Anterior cingulate cortex (tissue), 58 donors: ENCODE data around the gene VPS51.
A peak's percentile ranks its signal among the peaks of the same experiment; 100 is the strongest.

Source experiments
- DNase-seq, 58 donors: peaks; one replicate each; lab custom pipeline; 2025; lab: John Stamatoyannopoulos, UW

VPS51 gene

GRCh38 chr11:65071907-65072630 lies 23.9 kb upstream of the VPS51 start:
- DNase-seq = no peak

- DNase-seq = no peak
Observed at GRCh38 chr11:65072631-65072966, 23.4 kb upstream of the VPS51 start.

GRCh38 chr11:65077451-65077850 lies 18.6 kb upstream of the VPS51 start:
- no peak for DNase-seq

GRCh38 chr11:65078151-65078550 lies 17.9 kb upstream of the VPS51 start:
- no peak for DNase-seq

GRCh38 chr11:65078786-65079342 lies 17.1 kb upstream of the VPS51 start:
- DNase-seq = no peak

GRCh38 chr11:65083134-65083833 lies 12.7 kb upstream of the VPS51 start:
- DNase-seq = peak in 1 of 58 donors; percentile 8

- peak; percentile 71 to 97 (median 92) for DNase-seq
Observed at GRCh38 chr11:65083834-65084597, 12.0 kb upstream of the VPS51 start, which contains the start of the genes CDCA5 and ZFPL1. CDCA5 (minus strand) TSS chr11:65084040; CDS start chr11:65083978, 62 bp downstream. ZFPL1 (plus strand) TSS chr11:65084222; CDS start chr11:65084699, 477 bp downstream.

- DNase-seq = no peak
Observed at GRCh38 chr11:65084598-65085375, 11.2 kb upstream of the VPS51 start.

GRCh38 chr11:65085446-65085845 lies 10.6 kb upstream of the VPS51 start:
- DNase-seq = no peak

GRCh38 chr11:65086809-65087208 lies 9.2 kb upstream of the VPS51 start:
- DNase-seq = no peak

- no peak for DNase-seq
Observed at GRCh38 chr11:65087216-65087615, 8.8 kb upstream of the VPS51 start.

GRCh38 chr11:65087827-65088226 lies 8.2 kb upstream of the VPS51 start:
- DNase-seq = no peak

GRCh38 chr11:65089621-65090020 lies 6.4 kb upstream of the VPS51 start:
- no peak for DNase-seq

GRCh38 chr11:65090628-65091027 lies 5.4 kb upstream of the VPS51 start:
- peak in 26 of 58 donors; percentile 6 to 71 (median 30) for DNase-seq

- no peak for DNase-seq
Observed at GRCh38 chr11:65095427-65095826, 587 bp upstream of the VPS51 start.

- no peak for DNase-seq
Observed at GRCh38 chr11:65096926-65097325, 912 bp downstream of the VPS51 start.

- no peak for DNase-seq
Observed at GRCh38 chr11:65100674-65101350, 4.8 kb downstream of the VPS51 start.

- DNase-seq = peak in 27 of 58 donors; percentile 7 to 75 (median 37)
Observed at GRCh38 chr11:65102142-65103095, 6.4 kb downstream of the VPS51 start.
